K562 (cell line): ENCODE data around the gene FAM110D. TPM values are rescaled to one million over a fixed set of nuclear protein-coding genes. Genes with fewer than 3 reads are reported as not detected.

Experiments used
- ATAC-seq: fragments of 200-7000 bp; cut with Tn5 transposase; 3 replicates; pipeline ENCODE4 v1.9.1; 2020; ENCODE audit warnings: moderate library complexity
- BruUV-seq: library from RNA; stranded (reverse); fragments of 400-500 nt; replicated peaks from 2 replicates; lab custom pipeline; 2021; lab: Mats Ljungman, UMichigan
- CTCF ChIA-PET: fragments of 300-600 bp; formaldehyde crosslinking; extraction: SDS; loops from one replicate; lab custom pipeline; 2021; ENCODE audit warnings: low intra/inter-chr PET ratio; lab: Yijun Ruan, JAX
- POLR2A ChIA-PET: fragments of 300-600, 350-650 bp; sonication (Branson Sonifier 250); formaldehyde crosslinking; extraction: SDS; loops from one replicate; lab custom pipeline; 2021; ENCODE audit warnings: antibody characterized with exemption, inconsistent platforms; lab: Yijun Ruan, JAX
- DNase-seq, 4 experiments: peaks; one replicate each; pipeline versions ENCODE4 v3.0.0 to v3.0.0-alpha.2; 2011 to 2018; ENCODE audit warnings: low spot score in 3 of 4, mixed read lengths in 3 of 4; ENCODE audit errors: extremely low read depth in 1 of 4
- FAIRE-seq: peaks from 2 replicates; lab custom pipeline; 2011; peaks lifted over from hg19 to GRCh38; lab: Jason Lieb, UNC
- H2AFZ ChIP-seq: 2 replicates; pipeline ENCODE4 v1.6.0; 2011; ENCODE audit warnings: low read depth, low read length, control low read depth, inconsistent platforms
- H3K27ac ChIP-seq: fragments of 200-600 bp; 3 replicates; pipeline ENCODE4 v1.8.0; 2011; ENCODE audit warnings: low read depth, mild to moderate bottlenecking, control low read depth, inconsistent platforms, low read length, moderate library complexity, mixed read lengths; ENCODE audit errors: extremely low read depth
- H3K27me3 ChIP-seq, 2 experiments: fragments of 300-600 bp in 1 of 2; 2 replicates in 1 of 2; 3 replicates in 1 of 2; pipeline versions ENCODE4 v1.6.0 to v1.8.0; 2011; ENCODE audit warnings: inconsistent platforms in 2 of 2, low read length in 2 of 2, mild to moderate bottlenecking in 1 of 2, mixed read lengths in 1 of 2, moderate library complexity in 1 of 2; ENCODE audit not compliant: control insufficient read depth in 2 of 2, insufficient read depth in 2 of 2
- H3K36me3 ChIP-seq: fragments of 300-600 bp; 3 replicates; pipeline ENCODE4 v1.8.0; 2011; ENCODE audit warnings: mild to moderate bottlenecking, low read length, inconsistent platforms; ENCODE audit not compliant: control insufficient read depth, insufficient read depth
- H3K4me1 ChIP-seq, 2 experiments: fragments of 200-600 bp in 1 of 2; replicated peaks in 1 of 2; 2 replicates in 1 of 2; 3 replicates in 1 of 2; pipeline versions ENCODE4 v1.5.1 to v1.8.0; 2011; ENCODE audit warnings: inconsistent platforms in 2 of 2, low read length in 2 of 2, mild to moderate bottlenecking in 1 of 2, mixed read lengths in 1 of 2, moderate library complexity in 1 of 2; ENCODE audit not compliant: control insufficient read depth in 2 of 2, insufficient read depth in 2 of 2
- H3K4me2 ChIP-seq: 2 replicates; pipeline ENCODE4 v1.6.1; 2011; ENCODE audit warnings: low read length, control low read depth, inconsistent platforms, mixed read lengths; ENCODE audit not compliant: insufficient read depth
- H3K4me3 ChIP-seq: fragments of 200-600 bp; sonication (generic), shearing (Covaris generic); 2 replicates; pipeline ENCODE4 v1.5.1; 2016; ENCODE audit warnings: control low read depth, inconsistent platforms
- H3K79me2 ChIP-seq: fragments of 200-600 bp; 3 replicates; pipeline ENCODE4 v1.8.0; 2011; ENCODE audit warnings: low read length, inconsistent platforms; ENCODE audit not compliant: control insufficient read depth, insufficient read depth
- H3K9ac ChIP-seq, 2 experiments: 2 replicates each; pipeline versions ENCODE4 v1.6.0 to v1.6.1; 2011; ENCODE audit warnings: low read depth in 2 of 2, low read length in 2 of 2, control low read depth in 1 of 2, inconsistent platforms in 1 of 2, mild to moderate bottlenecking in 1 of 2, mixed read lengths in 1 of 2; ENCODE audit not compliant: insufficient read depth in 1 of 2
- H3K9me1 ChIP-seq: one replicate; pipeline ENCODE4 v1.6.0; 2011; ENCODE audit warnings: inconsistent platforms, mild to moderate bottlenecking, low read length, moderate library complexity; ENCODE audit not compliant: control insufficient read depth, insufficient read depth
- H3K9me3 ChIP-seq: replicated peaks from 2 replicates; pipeline ENCODE4 v1.5.1; 2011; ENCODE audit warnings: low read depth, low read length, inconsistent platforms; ENCODE audit not compliant: control insufficient read depth, insufficient read depth
- H4K20me1 ChIP-seq: replicated peaks from 2 replicates; pipeline ENCODE4 v1.6.1; 2011; ENCODE audit warnings: low read length, inconsistent platforms, mixed read lengths; ENCODE audit not compliant: control insufficient read depth, insufficient read depth
- CEBPB ChIP-seq: fragments of 450-650 bp; IDR thresholded peaks from 2 replicates; pipeline ENCODE4 v1.6.1; 2016; ENCODE audit warnings: missing genetic modification characterization, missing compliant biosample characterization
- DMBX1 ChIP-seq: fragments of 250-450 bp; sonication (Bioruptor Pico); IDR thresholded peaks from 2 replicates; pipeline ENCODE4 v1.8.0; 2022; ENCODE audit warnings: inconsistent platforms, mild to moderate bottlenecking, moderate library complexity, borderline replicate concordance
- HNRNPL ChIP-seq: fragments of 200-400 bp; formaldehyde crosslinking; IDR thresholded peaks from 2 replicates; pipeline ENCODE4 v1.6.1; 2017; ENCODE audit warnings: low read depth, mild to moderate bottlenecking, low read length
- KAT7 ChIP-seq: sonication (generic); formaldehyde crosslinking; IDR thresholded peaks from 2 replicates; pipeline ENCODE4 v1.8.0; 2022; ENCODE audit warnings: missing genetic modification reagents, mild to moderate bottlenecking, borderline replicate concordance
- L3MBTL2 ChIP-seq: fragments of 450-650 bp; IDR thresholded peaks from 2 replicates; pipeline ENCODE4 v1.6.1; 2016; ENCODE audit warnings: mild to moderate bottlenecking, moderate library complexity
- MAFK ChIP-seq: IDR thresholded peaks from 2 replicates; pipeline ENCODE4 v1.6.1; 2011; ENCODE audit warnings: low read length, improper control_type of control experiment
- POLR2G ChIP-seq: fragments of 200-400 bp; formaldehyde crosslinking; IDR thresholded peaks from 2 replicates; pipeline ENCODE4 v1.6.1; 2017; ENCODE audit warnings: low read depth, mild to moderate bottlenecking, antibody characterized with exemption, low read length, moderate library complexity
- SFPQ ChIP-seq: fragments of 200-400 bp; formaldehyde crosslinking; IDR thresholded peaks from 2 replicates; pipeline ENCODE4 v1.6.1; 2017; ENCODE audit warnings: mild to moderate bottlenecking, low read depth, low read length, moderate library complexity
- ZBTB26 ChIP-seq: fragments of 450-650 bp; formaldehyde crosslinking; IDR thresholded peaks from 2 replicates; pipeline ENCODE4 v1.4.0; 2022; ENCODE audit warnings: missing genetic modification characterization
- ZBTB33 ChIP-seq: sonication (generic); formaldehyde crosslinking; IDR thresholded peaks from 2 replicates; pipeline ENCODE4 v1.8.1; 2023; ENCODE audit warnings: mild to moderate bottlenecking, missing genetic modification reagents
- ZFP1 ChIP-seq: fragments of 450-650 bp; formaldehyde crosslinking; IDR thresholded peaks from 2 replicates; pipeline ENCODE4 v1.4.0; 2020; ENCODE audit warnings: mild to moderate bottlenecking, mixed read lengths
- ZNF354B ChIP-seq: fragments of 250-450 bp; sonication (Bioruptor Pico); IDR thresholded peaks from 2 replicates; pipeline ENCODE4 v1.4.0; 2020
- ZNF444 ChIP-seq: fragments of 250-450 bp; sonication (Bioruptor Pico); IDR thresholded peaks from 2 replicates; pipeline ENCODE4 v1.4.0; 2020; ENCODE audit warnings: mild to moderate bottlenecking, moderate library complexity
- ZNF512 ChIP-seq: IDR thresholded peaks from 2 replicates; pipeline ENCODE4 v1.6.1; 2016; ENCODE audit warnings: missing genetic modification characterization, missing compliant biosample characterization
- ZNF561 ChIP-seq: fragments of 450-650 bp; formaldehyde crosslinking; conservative IDR thresholded peaks from 2 replicates; pipeline ENCODE4 v1.4.0; 2020; ENCODE audit warnings: mild to moderate bottlenecking, moderate library complexity
- WGBS: fragments of 100-300 bp; shearing (Covaris generic); methylation state at CpG from one replicate; pipeline ENCODE4 v1.1.6; 2016; ENCODE audit warnings: low coverage, mixed read lengths; ENCODE audit not compliant: insufficient coverage; ENCODE audit errors: missing lambda C conversion rate; 5-methylcytosine and 5-hydroxymethylcytosine counted together
- in situ Hi-C: fragments of 300-500 bp; cut with MboI; formaldehyde crosslinking; loops from 4 replicates; pipeline ENCODE4 v1.15.0; 2018; ENCODE audit warnings: inconsistent platforms, mixed read lengths
- intact Hi-C: fragments of 100-400 bp; cut with micrococcal nuclease; formaldehyde crosslinking; loops from 2 replicates; pipeline ENCODE4 v1.14.2; 2022
- polyA plus RNA-seq, 8 experiments: library from polyadenylated mRNA; depleted of rRNA in 4 of 8; stranded (reverse) in 5 of 8; unstranded in 3 of 8; fragments of >200 nt; fragmentation: Nextera tagmentation in 2 of 8; fragmentation: Illumina TruSeq in 1 of 8; extraction: Ambion mirVana in 2 of 8; extraction: Trizol in 1 of 8; gene quantifications; 2 replicates each; pipeline versions ENCODE4 v1.2.1 to v1.2.3, GENCODE V29; 2011 to 2014; ENCODE audit warnings: inconsistent platforms in 1 of 8, missing spikeins in 1 of 8
- total RNA-seq, 7 experiments: library from RNA; depleted of rRNA in 6 of 7; stranded (reverse); fragments of >200 nt in 6 of 7; fragmentation: Illumina TruSeq in 2 of 7; extraction: Trizol in 2 of 7; gene quantifications; 2 replicates each; pipeline versions ENCODE4 v1.2.1 to v1.2.3, GENCODE V29; 2011 to 2021; ENCODE audit warnings: low replicate concordance in 1 of 7

The FAM110D gene
- total and polyA plus RNA-seq, 9 of the 15 experiments (the other 6 are each of a cell fraction or from before 2014, with no cell fraction given) = 0.04 to 1.1 (median 0.33) TPM

- POLR2A ChIA-PET = interaction anchor here (0.5 to 13.3 kb wide), 10 partner anchors 8 to 206 kb away, joined by 3 to 237 read pairs (median 4); partner anchors contain the start of gene PDIK1L
- Histone ChIP-seq H3K27me3 (no peaks in the 10 kb centered on the region), H3K4me3 (no peak overlapping the region), H3K9me3 (no peaks in the 10 kb centered on the region), H3K4me2 (no peak overlapping the region), H3K27ac (peak overlapping the region; percentile 56), H3K9me1 (no peaks in the 10 kb centered on the region), H3K36me3 (peaks cover 79% of the 10 kb centered on the region), H2AFZ (no peak overlapping the region), H3K9ac (peak overlapping the region in 1 of 2 experiments; percentile 6; a peak in 1 of 4 replicates), H3K79me2 (peaks cover 82% of the 10 kb centered on the region), H3K4me1 (peaks cover 2 to 44% of the 10 kb centered on the region in 2 experiments), H4K20me1 (no peaks in the 10 kb centered on the region)
- no peak for FAIRE-seq
- intact Hi-C loops = no loop called here
- DNase-seq = peak in 1 of 4 experiments; percentile 4
- CTCF ChIA-PET = no interaction called here
- 68% methylated on average over 9 of the region's 9 CpGs for WGBS
- in situ Hi-C loops = no loop called here
- BruUV-seq = no TSS peak
- ATAC-seq = peak; percentile 4; the same call in 2 of the 3 replicates
- TF ChIP-seq POLR2G = 0 out of 2 replicates have a peak, but pooled peaks have one; percentile 4
- TF ChIP-seq ZBTB26 (CRISPR knock-in tag) = no peak
- TF ChIP-seq ZNF354B = no peak
- no peak for TF ChIP-seq HNRNPL
- peak; percentile 38; the same call in 1 of the 2 replicates for TF ChIP-seq L3MBTL2
- TF ChIP-seq ZBTB33 (CRISPR knock-in tag) = no peak
- 0 out of 2 replicates have a peak, but pooled peaks have one; percentile 8 for TF ChIP-seq ZNF444 (CRISPR knock-in tag)
- TF ChIP-seq ZFP1 (CRISPR knock-in tag) = no peak
- no peak for TF ChIP-seq DMBX1 (CRISPR knock-in tag)
- TF ChIP-seq CEBPB = no peak
- no peak for TF ChIP-seq ZNF512 (tag)
- no peak for TF ChIP-seq ZNF561 (CRISPR knock-in tag)
- TF ChIP-seq SFPQ = no peak
- TF ChIP-seq KAT7 (CRISPR knock-in tag) = no peak
- TF ChIP-seq MAFK = no peak
These were observed 38.8 kb upstream of the FAM110D start for GRCh38 chr1:26119892-26120608.
